ENCODE measurements around the gene SLC16A2.

SLC16A2 gene

DNA sequence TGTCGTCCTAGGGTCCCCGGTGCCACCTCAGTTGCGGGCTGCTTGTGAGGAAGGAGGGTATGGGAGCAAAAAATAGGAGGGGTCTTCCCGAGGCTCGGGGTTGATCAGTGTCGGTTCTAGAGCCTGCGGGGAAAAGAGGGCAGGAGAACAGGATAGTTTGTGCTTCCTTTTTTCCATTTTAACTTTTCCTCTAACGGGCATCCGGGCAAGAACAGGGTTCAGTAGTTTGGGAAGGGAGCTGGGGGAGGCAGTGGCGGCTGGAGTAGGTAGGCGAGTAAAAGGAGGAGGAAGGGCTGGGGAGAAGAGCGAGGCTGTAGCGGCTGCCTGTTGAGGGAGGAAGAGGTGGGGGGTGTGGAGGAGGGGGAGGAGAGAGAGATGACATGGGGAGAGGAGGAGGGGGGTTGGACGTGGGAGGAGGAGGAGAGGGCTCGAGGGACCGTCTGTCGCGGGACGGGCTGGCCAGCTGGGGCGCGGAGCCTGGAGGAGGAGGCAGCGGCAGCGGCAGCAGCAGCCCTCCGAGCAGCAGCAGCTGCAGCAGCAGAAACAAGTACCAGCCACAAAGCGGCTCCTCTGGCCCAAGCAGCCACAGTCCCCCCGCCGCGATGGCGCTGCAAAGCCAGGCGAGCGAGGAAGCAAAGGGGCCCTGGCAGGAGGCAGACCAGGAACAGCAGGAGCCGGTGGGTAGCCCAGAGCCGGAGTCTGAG, at the start of gene SLC16A2:
SLC16A2 (plus strand) TSS at position 458 of the 704 bp plus-strand sequence; CDS start at position 603, 145 bp downstream.
- H3K79me2 ChIP-seq (ENCODE audit: insufficient read depth, low read length), result no peaks in the 10 kb centered on the region
- H3K9me3 ChIP-seq (ENCODE audit: insufficient read depth, low read depth, low read length), result no peaks in the 10 kb centered on the region
- TF ChIP-seq CTCF (conservative IDR thresholded peaks at IDR 0.05; ENCODE audit: low read length), result no peak
- no peak for TF ChIP-seq EZH2phosphoT487 (IDR thresholded peaks at IDR 0.05; ENCODE audit: borderline replicate concordance)
- H3F3A ChIP-seq (ENCODE audit: low read depth), result no peaks in the 10 kb centered on the region
- peak within 1 kb of the TSS; percentile 98 for H3K4me2 ChIP-seq (ENCODE audit: low read depth, low read length, poor library complexity, severe bottlenecking)
- H3K9me2 ChIP-seq (replicated peaks; ENCODE audit: low read depth, low read length), result no peaks in the 10 kb centered on the region
- H2AFZ ChIP-seq (ENCODE audit: low read length), result peak within 1 kb of the TSS; percentile 92
- peak within 1 kb of the TSS; percentile 81 for H3K4me3 ChIP-seq (ENCODE audit: low read length, poor library complexity, severe bottlenecking)
- H3K27me3 ChIP-seq (ENCODE audit: insufficient read depth, low read length, poor library complexity, severe bottlenecking), result no peaks in the 10 kb centered on the region
- H3K4me1 ChIP-seq (ENCODE audit: insufficient read depth, low read length, poor library complexity, severe bottlenecking), result no peaks in the 10 kb centered on the region
- H4K20me1 ChIP-seq (ENCODE audit: insufficient read depth, low read length, poor library complexity, severe bottlenecking), result no peaks in the 10 kb centered on the region
- H3K36me3 ChIP-seq (ENCODE audit: insufficient read depth, low read length), result no peaks in the 10 kb centered on the region
- H3K9ac ChIP-seq (ENCODE audit: low read depth, low read length, poor library complexity, severe bottlenecking), result peak within 1 kb of the TSS; percentile 87

DNA sequence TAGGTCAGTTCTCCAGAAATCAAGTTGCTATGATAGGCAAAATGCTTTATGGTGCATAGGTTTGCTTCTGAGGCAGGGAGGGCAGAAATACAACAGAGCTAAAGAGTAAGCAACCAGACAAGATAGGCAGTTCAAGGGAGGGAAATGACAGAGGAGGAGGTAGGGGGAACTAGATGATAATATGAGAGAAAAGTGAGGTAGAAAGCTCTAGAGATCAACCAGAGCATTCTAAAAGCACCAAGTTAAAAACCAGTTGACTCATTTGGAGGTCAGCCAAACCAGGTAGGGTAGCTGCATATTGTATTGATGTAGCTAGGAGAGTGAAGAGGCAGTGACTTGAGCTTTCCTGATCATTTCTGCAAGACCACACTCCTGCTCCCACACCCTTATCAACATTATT, 49.0 kb upstream of the SLC16A2 start:
- Histone ChIP-seq H3K4me2 (ENCODE audit: low read depth, low read length, poor library complexity, severe bottlenecking) (no peak overlapping the region), H3F3A (ENCODE audit: low read depth) (no peaks in the 10 kb centered on the region), H3K36me3 (ENCODE audit: insufficient read depth, low read length) (no peaks in the 10 kb centered on the region), H4K20me1 (ENCODE audit: insufficient read depth, low read length, poor library complexity, severe bottlenecking) (no peaks in the 10 kb centered on the region), H3K4me1 (ENCODE audit: insufficient read depth, low read length, poor library complexity, severe bottlenecking) (no peaks in the 10 kb centered on the region), H3K9me3 (ENCODE audit: insufficient read depth, low read depth, low read length) (no peaks in the 10 kb centered on the region), H3K4me3 (ENCODE audit: low read length, poor library complexity, severe bottlenecking) (no peak overlapping the region), H3K9ac (ENCODE audit: low read depth, low read length, poor library complexity, severe bottlenecking) (no peak overlapping the region), H3K79me2 (ENCODE audit: insufficient read depth, low read length) (no peaks in the 10 kb centered on the region), H3K27me3 (ENCODE audit: insufficient read depth, low read length, poor library complexity, severe bottlenecking) (no peaks in the 10 kb centered on the region), H3K9me2 (replicated peaks; ENCODE audit: low read depth, low read length) (no peaks in the 10 kb centered on the region), H2AFZ (ENCODE audit: low read length) (no peak overlapping the region)
- no peak for TF ChIP-seq EZH2phosphoT487 (IDR thresholded peaks at IDR 0.05; ENCODE audit: borderline replicate concordance)
- no peak for TF ChIP-seq CTCF (conservative IDR thresholded peaks at IDR 0.05; ENCODE audit: low read length)

- Histone ChIP-seq H3K36me3 (ENCODE audit: insufficient read depth, low read length) (no peaks in the 10 kb centered on the region), H3K9ac (ENCODE audit: low read depth, low read length, poor library complexity, severe bottlenecking) (no peak overlapping the region), H3K79me2 (ENCODE audit: insufficient read depth, low read length) (no peaks in the 10 kb centered on the region), H2AFZ (ENCODE audit: low read length) (no peak overlapping the region), H3F3A (ENCODE audit: low read depth) (no peaks in the 10 kb centered on the region), H3K4me3 (ENCODE audit: low read length, poor library complexity, severe bottlenecking) (no peak overlapping the region), H3K4me2 (ENCODE audit: low read depth, low read length, poor library complexity, severe bottlenecking) (no peak overlapping the region), H4K20me1 (ENCODE audit: insufficient read depth, low read length, poor library complexity, severe bottlenecking) (no peaks in the 10 kb centered on the region), H3K27me3 (ENCODE audit: insufficient read depth, low read length, poor library complexity, severe bottlenecking) (no peaks in the 10 kb centered on the region), H3K4me1 (ENCODE audit: insufficient read depth, low read length, poor library complexity, severe bottlenecking) (no peaks in the 10 kb centered on the region), H3K9me2 (replicated peaks; ENCODE audit: low read depth, low read length) (no peaks in the 10 kb centered on the region), H3K9me3 (ENCODE audit: insufficient read depth, low read depth, low read length) (no peaks in the 10 kb centered on the region)
- TF ChIP-seq EZH2phosphoT487 (IDR thresholded peaks at IDR 0.05; ENCODE audit: borderline replicate concordance) (no peak), CTCF (conservative IDR thresholded peaks at IDR 0.05; ENCODE audit: low read length) (no peak)
These were observed 44.0 kb upstream of the SLC16A2 start for GRCh38 chrX:74377282-74377681.

Measured in Loucy (cell line).